GM19035 (cell line): ENCODE data around the gene CFAP73.
A peak's percentile ranks its signal among the peaks of the same experiment; 100 is the strongest.

Experiments
- ATAC-seq: cut with Tn5 transposase; IDR thresholded peaks from one replicate; pipeline ENCODE4 v1.9.1; 2021; ENCODE audit not compliant: unreplicated experiment

CFAP73 gene

DNA sequence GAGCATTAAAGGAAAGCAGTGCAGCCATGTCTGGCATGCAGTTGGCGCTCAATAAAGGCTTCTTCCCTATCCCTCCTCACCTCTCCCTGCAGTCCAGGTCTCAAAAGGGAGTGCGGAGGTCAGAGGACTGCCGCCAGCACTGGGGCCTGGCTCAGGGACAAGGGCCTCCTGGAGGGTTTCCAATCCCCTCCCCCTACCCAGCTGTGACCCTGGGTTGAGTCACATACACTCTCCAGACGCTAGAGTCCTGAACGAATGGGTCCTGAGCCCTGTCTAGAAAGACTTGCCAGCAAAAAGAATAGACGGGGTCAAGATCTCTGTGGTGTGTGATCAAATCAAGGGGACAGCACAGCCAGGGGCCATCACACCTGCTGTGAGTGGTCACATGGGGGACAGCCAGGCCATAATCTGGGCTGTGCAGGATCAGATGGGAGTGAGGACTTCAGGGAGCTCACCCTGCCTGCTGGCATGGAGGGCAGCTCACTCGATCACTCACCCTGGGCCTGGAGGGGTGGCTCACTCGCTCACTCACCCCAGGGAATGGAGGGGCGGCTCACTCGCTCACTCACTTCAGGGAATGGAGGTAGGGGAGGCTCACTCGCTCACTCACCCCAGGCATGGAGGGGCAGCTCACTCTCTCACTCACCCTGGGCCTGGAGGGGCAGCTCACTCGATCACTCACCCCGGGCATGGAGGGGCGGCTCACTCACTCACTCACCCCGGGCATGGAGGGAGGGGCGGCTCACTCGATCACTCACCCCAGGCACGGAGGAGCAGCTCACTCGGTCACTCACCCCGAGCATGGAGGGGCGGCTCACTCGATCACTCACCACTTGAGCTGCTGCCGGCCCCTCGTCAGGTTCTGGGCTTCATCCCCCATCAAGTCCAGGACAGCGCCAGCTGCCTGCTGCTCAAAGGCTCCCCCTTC is 12.8 kb downstream of the CFAP73 start:
- ATAC-seq: no peak

DNA sequence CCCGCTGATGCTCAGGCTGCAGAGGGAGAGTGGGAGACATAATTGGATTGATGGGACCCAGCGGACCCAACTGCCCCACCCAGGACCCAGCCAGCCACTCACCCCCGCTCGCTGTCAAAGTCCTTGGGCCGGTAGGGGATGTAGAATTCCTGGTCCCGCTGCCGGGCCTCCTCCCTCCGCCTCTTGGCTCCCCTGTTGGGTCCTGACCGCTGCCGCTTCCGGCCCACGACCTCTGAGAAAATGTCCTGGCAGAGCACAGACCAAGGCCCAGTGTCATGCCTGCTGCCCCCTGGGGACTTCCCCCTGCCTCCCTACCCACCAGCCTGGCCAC is 13.5 kb downstream of the CFAP73 start:
- ATAC-seq: no peak

DNA sequence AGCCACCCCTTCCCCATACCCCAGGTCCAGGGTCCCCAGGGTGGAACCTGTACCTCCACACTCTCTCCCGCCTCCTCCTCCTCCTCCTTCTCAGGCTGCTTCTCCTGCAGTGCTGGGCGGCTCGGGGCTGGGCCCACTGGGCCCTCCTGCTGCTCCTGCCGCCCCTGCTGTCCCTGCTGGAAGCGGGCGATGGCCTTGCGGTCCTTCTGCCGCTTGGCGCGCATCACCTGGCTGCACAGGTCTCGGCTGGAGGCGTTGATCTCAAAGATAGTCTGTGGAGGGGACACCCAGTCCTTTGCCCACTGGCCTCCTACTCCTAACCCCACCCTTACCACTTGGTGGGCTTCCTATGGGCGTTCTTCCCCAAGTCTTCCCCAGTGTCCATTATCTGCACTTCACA is 14.5 kb downstream of the CFAP73 start:
- ATAC-seq: no peak

DNA sequence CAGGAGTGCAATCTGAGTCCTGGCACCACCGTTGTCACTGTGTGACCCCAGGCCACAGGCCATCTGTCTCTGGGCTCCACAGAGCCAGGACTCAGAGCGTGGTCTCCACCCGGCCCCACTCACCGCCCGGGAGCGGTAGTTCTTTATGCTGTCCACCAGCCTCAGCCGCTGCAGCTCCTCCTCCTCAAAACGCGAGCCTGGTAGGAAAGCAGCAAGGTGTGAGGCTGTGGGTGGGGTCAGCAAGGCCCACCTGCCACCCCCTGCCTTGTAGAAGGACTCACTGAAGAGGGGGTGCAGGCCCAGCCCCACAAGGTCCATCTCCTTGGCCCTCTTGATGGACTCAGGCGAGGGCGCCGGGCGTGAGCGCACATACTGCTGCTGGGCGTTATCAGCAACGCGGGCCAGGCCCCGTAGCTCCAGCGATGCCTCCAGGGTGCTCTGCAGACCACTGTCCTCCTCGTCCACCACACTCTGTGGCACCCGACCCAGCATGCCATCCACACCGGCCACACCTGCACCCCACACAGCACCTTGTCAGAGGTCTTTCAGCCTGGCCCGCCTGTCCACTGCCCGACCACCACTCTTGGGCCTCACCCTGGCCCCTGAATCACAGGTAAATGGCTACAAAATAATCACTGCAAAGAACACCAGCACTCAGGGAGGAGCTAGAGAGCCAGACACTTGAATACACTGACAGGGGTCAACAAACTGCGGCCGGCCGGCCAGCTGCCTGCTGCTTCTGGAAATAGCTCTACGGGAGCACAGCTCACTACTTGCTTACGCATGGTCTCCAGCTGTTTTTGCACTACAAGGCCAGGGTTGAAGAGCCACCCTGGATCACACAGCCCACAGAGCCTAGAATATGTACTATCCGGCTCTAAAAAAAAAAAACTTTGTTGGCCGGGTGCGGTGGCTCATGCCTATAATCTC is 16.3 kb downstream of the CFAP73 start:
- ATAC-seq: no peak

DNA sequence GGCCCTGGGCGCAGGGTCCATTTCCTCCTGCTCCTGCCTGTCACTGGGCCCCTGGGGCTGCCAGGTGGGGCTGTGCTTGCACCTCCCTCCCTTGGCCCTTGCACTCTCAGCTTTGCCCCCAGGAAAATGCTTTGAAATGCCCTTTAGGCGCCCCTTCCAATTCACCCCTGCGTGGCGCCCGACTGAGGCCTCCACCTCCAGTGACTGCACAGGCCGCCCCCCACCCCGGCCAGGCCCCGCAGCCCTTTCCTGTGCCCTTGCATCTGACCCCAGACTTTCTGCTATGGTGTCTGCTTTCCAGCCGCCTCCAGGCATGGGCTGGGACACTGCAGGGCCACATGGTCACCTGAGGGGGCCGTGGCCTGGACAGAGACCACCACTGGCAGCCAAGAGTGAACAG is 18.3 kb downstream of the CFAP73 start:
- no peak for ATAC-seq

DNA sequence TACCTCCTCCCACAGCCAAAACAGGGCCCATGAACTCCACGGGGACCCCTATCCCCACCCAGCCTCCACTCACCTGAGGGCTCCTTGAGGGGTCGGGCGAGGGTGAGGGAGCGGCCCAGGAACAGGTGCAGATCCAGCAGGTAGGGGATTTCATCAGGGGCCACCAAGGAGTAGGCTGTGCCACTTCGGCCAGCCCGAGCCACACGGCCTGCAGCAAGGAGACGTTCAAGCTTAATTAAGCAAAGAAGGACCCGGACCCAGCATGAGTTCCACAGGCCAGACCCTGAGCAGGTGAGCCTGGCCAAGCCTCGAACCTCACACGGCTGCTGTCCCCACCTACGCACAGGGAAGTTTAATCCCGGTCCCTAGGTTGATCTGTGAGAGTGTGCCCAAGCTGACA is 20.2 kb downstream of the CFAP73 start:
- no peak for ATAC-seq

DNA sequence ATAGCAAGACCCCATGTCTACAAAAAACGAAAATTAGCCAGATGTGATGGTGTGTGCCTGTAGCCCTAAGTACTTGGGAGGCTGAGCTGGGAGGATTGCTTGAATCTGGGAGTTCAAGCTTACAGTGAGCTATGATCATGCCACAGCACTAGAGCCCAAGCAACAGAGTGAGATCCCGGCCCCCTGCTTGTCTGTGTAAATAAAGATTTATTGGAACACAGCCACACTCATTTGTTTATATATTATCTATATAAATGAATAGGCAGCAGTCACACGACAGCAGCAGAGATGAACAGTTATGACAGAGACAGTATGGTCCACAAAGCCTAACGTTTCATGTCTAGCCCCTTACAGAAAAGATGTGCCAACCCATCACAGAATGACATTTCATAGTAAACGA is 20.9 kb downstream of the CFAP73 start:
- ATAC-seq: no peak

DNA sequence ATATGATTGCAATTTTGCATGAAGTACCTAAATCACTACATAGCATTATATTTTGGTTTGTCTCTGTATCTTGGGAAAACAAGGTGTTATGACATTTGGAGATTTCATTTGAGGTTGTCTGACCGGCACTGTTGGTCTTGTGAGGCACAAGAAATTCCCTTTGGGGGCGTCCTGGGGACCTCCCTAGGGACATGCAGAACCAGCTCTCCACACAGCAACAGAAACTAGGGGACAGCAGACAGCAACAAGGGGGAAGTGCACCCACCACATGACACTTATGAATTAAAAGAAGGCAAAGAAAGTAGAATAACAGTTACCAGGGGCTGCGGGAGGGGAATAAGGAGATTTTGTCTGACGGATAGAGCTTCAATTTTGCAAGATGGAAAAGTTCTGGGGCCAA is 21.4 kb downstream of the CFAP73 start:
- no peak for ATAC-seq

DNA sequence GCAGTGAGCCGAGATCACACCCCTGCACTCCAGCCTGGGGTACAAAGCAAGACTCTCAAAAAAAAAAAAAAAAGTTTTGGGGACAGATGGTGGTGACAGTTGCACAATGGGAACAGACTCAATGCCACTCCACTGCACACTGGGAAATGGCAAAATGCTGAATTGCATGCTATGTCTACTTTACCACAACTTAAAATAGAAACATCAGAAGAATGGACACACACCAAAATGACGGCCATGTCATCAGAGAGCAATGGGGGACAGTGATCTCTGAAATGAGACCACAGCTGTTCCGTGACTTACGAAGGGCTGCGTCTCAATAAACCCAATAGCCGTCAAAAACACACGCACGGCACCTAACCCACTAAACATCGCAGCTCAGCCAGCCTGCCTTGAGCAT is 22.0 kb downstream of the CFAP73 start:
- no peak for ATAC-seq

DNA sequence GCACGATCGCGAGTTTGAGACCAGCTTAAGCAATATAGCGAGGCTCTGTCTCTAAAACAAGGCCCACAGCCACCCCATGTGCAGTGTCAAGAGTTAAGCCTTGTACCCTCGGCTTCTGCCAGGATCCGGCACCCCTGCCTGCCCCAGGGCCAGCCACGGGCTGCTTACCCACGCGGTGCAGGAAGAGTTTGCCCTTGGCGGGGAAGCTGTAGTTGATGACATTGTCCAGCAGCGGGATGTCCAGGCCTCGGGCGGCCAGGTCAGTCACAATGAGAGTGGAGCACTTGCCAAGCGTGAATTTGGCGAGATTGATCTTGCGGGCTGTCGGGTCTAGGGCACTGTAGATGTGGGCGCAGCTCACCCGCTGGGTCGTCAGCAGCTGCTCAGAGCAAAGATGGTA is 22.7 kb downstream of the CFAP73 start:
- no peak for ATAC-seq

DNA sequence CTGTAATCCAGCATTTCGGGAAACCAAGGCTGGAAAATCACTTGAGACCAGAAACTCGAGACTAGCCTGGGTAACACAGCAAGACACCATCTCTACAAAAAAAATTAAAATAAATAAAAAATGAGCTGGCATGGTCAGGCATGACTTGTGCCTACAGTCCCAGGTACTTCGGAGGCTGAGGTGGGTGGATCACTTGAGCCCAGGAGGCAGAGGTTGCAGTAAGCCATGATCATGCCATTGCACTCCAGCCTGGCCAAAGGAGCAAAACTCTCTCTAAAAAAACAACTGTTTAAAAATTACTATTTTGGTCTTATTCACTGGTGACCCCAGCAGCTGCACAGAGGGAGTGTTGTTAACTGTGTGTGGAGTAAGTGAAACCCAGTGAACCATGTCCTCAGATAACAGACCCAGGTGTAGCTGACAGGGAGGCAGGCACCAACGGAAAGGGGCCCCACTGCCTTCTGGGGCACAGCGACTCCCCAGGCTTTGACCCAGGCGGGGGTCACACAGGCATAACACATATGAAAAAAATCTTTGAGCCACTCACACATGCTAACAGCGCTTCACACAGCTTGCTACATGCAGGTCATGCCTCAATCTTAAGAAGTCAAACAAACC is 23.7 kb downstream of the CFAP73 start:
- ATAC-seq: no peak

DNA sequence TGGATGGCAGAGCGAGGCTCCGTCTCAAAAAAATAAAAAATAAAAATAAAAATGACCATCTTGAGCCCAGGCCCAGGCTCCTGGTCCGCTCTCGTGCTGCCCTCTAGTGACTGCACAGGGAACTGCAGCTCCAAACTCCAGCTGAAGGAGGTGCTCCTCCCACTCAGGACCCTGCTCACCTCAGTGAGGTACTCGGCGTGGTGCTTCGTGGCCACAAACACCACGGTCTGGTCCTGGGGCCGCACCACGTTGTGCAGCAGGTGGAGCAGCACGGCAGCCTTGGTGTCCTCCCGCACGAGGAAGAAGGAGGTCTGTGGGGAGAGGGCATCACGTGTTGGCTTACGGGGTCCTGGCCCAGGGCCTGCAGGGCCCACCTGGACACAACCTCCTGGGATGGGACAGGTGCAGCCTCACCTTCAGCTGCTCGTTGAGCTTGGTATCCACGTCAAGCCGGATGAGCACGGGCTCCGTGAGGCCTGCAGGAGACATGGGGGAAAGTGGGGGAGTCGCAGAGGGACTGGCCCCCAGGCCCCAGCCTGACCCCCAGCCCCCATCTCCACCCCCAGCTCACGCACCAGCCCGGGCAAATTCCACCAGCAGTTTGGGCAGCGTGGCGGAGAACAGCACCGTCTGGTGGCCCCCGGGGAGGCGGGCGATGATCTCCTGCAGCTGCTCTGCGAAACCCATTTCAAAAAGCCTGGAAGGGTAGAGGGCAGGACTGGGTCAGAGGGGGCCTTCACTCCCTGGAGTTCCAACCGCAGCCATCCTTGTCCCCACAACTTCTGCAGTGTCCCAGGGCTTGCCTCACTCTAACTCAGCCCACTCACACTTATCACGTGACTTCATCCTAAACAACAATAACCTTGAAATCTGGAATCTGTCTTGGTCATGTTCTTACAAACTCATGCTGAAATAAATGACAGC is 25.2 kb downstream of the CFAP73 start:
- ATAC-seq: no peak

DNA sequence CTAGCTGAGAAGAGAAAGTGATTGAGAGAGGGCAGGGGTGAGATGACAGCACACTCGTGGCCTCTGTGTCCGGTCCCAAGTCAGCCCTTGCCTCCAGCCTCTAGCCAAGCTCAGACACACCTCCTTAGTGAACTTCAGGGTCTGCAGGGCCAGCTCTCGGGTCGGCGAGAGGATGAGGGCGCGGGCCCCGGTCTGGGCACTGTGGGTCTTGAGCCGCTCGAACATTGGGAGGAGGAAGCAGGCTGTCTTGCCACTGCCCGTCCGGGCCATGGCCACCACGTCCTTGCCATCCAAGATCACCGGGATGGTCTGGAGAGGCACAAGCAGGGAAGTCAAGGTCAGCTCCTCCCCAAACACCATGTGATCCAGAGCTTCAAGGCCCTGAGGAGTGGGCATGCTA is 29.5 kb downstream of the CFAP73 start:
- no peak for ATAC-seq

DNA sequence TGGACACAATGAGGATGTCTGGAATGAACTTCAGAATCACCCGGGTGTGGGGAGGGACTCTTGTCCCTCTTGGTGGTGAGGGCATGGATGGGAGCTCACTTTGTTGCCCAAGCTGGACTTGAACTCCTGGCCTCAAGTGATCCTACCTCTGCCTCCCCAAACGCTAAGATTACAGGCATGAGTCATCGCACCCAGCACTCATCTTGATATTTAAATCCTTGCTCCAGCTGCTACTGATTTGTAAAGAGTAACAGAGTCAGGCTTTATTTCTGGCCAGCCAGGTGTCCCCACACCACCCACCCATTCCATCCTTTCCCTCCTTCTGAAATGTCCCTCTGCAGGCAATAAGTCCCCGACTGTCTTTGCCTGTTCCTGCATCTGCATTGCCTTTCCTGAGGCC is 30.8 kb downstream of the CFAP73 start:
- ATAC-seq: no peak

DNA sequence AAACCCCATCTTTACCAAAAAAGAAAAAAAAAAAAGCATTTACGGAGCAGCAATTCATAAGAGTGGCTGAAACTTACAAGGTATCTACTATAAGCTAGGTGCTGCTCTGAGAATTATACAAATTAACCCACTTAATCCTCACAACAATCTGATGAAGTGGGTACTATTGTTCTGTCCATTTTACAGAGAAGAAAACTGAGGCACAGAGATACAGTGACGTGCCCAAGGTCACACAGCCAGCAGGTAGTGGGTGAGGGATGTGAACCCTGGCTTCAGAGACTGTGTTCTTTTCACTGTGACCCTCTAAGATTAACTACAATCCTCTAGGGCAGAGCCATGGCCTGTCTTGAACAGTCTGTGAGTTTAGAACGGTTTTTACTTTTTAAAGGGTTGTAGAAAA is 32.5 kb downstream of the CFAP73 start:
- ATAC-seq: no peak

DNA sequence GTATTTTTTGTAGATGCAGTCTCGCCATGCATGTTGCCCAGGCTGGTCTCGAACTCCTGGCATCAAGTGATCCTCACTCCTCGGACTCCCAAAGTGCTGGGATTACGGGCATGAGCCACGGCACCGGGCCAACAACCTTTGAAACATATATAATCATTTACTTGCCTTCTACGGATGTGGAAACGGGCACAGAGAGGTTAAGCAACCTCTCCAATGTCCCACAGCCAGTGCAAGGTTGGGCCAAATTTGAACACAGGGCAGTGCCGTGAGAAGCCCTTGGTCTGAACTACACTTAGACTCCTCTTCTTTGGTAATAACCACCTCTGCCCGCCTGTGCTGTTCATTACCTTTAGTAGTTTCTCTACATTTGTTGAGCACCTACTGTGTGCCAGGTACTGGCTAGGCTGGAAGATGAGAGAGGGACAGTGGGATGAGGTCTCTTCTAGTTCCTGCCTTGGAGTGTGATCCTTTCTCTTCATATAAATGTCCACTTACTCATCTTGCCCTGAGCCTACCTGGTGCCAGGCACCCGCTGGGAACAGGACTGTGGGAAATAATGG is 33.6 kb downstream of the CFAP73 start:
- no peak for ATAC-seq

DNA sequence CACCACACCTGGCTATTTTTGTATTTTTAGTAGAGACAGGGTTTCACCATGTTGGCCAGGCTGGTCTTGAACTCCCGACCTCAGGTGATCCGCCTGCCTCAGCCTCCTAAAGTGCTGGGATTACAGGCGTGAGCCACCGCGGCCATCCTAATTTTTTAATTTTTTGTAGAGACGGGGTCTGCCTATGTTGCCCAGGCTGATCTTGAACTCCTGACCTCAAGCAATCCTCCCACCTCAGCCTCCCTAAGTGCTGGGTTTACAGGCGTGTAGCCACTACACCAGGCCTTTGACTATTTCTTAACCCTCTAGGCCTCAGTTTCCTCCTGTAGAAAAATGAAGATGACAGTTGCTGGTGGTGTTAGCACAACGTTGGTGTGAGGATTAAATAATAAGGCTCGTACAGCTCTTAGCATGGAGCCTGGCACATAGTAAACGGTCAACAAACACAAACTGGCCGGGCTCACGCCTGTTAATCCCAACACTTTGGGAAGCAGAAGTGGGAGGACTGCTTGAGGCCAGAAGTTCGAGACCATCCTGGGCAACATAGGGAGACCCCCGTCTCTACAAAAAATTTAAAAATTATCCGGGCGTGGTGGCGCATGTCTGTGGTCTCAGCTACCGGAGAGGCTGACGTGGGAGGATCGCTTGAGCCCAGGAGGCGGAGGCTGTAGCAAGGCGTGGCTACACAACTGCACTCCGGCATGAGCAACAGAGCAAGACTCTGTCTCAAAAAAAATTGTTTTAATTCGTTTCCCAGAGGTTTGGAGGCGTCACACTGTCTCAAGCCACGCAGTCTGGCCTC is 34.8 kb downstream of the CFAP73 start:
- ATAC-seq: peak; percentile 55

DNA sequence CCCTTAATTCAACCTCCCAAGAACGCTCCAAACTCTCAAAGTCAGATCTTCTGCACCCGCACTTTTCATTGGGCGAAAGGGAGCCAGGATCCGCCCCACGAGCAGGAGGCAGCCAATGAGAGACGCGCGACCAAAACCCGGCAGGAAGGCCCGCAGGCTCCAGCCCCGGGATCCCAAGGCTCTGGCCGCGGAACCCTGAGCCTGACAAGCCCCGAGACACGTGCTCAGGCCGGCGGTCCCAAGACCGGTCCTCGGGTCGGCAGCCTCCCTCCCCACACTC is 35.3 kb downstream of the CFAP73 start:
- ATAC-seq: peak; percentile 80

DNA sequence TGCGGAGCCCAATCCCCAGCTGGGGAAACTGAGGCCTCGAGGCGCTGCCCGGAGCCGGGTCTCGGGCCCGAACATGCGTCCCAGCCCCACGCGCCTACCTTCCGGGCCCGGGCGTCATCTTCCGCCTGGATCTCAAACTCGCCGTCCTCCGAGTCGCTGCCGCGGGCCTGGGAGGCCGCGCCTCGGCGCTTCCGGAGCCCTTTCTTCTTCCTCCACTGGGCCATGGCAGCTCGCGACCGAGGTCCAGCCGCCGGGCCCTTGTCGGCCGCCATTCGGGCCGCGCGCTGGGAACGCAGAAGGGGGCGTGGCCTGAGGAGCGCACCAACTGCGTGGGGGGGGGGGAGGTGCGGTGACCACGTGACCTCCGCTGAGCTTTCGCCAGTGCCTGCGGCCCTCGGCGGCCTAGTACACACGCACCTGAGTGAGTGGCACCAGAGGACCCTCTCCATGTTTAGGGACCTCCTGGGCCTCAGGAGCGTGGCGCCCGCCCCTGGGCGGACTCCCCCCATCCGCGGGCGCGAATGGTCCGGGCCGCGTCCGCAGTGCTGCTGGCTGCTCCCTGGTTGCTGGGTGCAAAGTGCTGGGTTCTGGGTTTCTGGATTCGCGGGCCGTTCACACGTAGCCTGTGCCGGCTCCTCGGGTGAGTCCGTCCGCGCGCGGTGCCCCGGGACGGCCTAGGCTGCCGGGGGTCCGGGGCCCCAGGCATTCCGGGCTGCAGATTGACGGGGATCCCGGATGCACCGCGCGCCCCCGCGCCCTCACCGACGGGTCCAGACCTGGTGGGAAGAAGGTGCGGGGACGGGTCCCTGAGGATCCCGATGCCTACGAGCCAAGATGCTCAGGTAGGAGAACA is 35.9 kb downstream of the CFAP73 start, which contains the start of the genes DDX54 and RITA1:
Gene DDX54 (minus strand): TSS at position 299 of the 853 bp plus-strand sequence. CDS start 27 bp downstream, at position 272.
Gene RITA1 (plus strand): TSS at position 542 of the 853 bp plus-strand sequence. CDS start 1,026 bp downstream, outside the sequence.
- ATAC-seq: peak; percentile 60
